Activated CD4-positive, CD25-positive, alpha-beta regulatory T cell treated with anti-CD3 and anti-CD28 coated beads, Interleukin-2, amount 50 U/mL, for 16 hours (primary cell): ENCODE results near the gene SMG1.
A peak's percentile ranks its signal among the peaks of the same experiment; 100 is the strongest.
"Not testable (repeated sequence)": the region's sequence is repeated elsewhere in the genome, so short reads cannot be mapped to it uniquely, and the experiment has no call there.

Experiments
- DNase-seq: peaks from one replicate; pipeline ENCODE4 v3.0.0-alpha.2; 2020; ENCODE audit warnings: low read depth, low spot score

SMG1 gene

GRCh38 chr16:18925986-18926865 is at the start of gene SMG1:
Gene SMG1, minus strand, starts transcription at chr16:18926408. Its CDS starts 367 bp downstream, at chr16:18926041.
- DNase-seq = peak; percentile 83

GRCh38 chr16:18975109-18975508 is 48.9 kb upstream of the SMG1 start:
- no peak for DNase-seq

GRCh38 chr16:18969855-18970240 is 43.6 kb upstream of the SMG1 start:
- DNase-seq = no peak

GRCh38 chr16:18969050-18969854 is 43.0 kb upstream of the SMG1 start:
- peak; percentile 59 for DNase-seq

- DNase-seq = no peak
Measured at GRCh38 chr16:18966791-18967190, 40.6 kb upstream of the SMG1 start.

- no peak for DNase-seq
Measured at GRCh38 chr16:18965555-18965954, 39.3 kb upstream of the SMG1 start.

- no peak for DNase-seq
Measured at GRCh38 chr16:18959031-18959505, 32.9 kb upstream of the SMG1 start.

GRCh38 chr16:18958621-18959029 is 32.4 kb upstream of the SMG1 start:
- DNase-seq = no peak

- DNase-seq = not testable (repeated sequence)
Measured at GRCh38 chr16:18956658-18957241, 30.5 kb upstream of the SMG1 start.

- not testable (repeated sequence) for DNase-seq
Measured at GRCh38 chr16:18955874-18956580, 29.8 kb upstream of the SMG1 start.

- DNase-seq = no peak
Measured at GRCh38 chr16:18953547-18953946, 27.3 kb upstream of the SMG1 start.

GRCh38 chr16:18950469-18951185 is 24.4 kb upstream of the SMG1 start:
- DNase-seq = no peak

GRCh38 chr16:18948372-18949020 is 22.3 kb upstream of the SMG1 start:
- no peak for DNase-seq

- no peak for DNase-seq
Measured at GRCh38 chr16:18945233-18945632, 19.0 kb upstream of the SMG1 start.

GRCh38 chr16:18943414-18943813 is 17.2 kb upstream of the SMG1 start:
- no peak for DNase-seq

GRCh38 chr16:18942061-18942460 is 15.9 kb upstream of the SMG1 start:
- no peak for DNase-seq

- no peak for DNase-seq
Measured at GRCh38 chr16:18941471-18941870, 15.3 kb upstream of the SMG1 start.

GRCh38 chr16:18938986-18939385 is 12.8 kb upstream of the SMG1 start:
- no peak for DNase-seq

- DNase-seq = no peak
Measured at GRCh38 chr16:18937390-18937789, 11.2 kb upstream of the SMG1 start.

- no peak for DNase-seq
Measured at GRCh38 chr16:18936727-18937340, 10.6 kb upstream of the SMG1 start.
